Lower lobe of right lung (tissue), 2 donors: ENCODE results near the gene NOL4L. TPM values are rescaled to one million over a fixed set of nuclear protein-coding genes. Genes with fewer than 3 reads are reported as not detected.

Source experiments
- ATAC-seq, 2 donors: fragments of 200-7000 bp; cut with Tn5 transposase; one replicate each; pipeline ENCODE4 v1.9.1; 2020 to 2022; ENCODE audit warnings: mild to moderate bottlenecking in 2 of 2, moderate library complexity in 2 of 2
- DNase-seq: peaks from one replicate; pipeline ENCODE4 v3.0.0-alpha.2; 2020
- H3K27ac ChIP-seq: fragments of 200-600 bp; one replicate; pipeline ENCODE4 v1.8.0; 2022
- H3K27me3 ChIP-seq: fragments of 200-600 bp; one replicate; pipeline ENCODE4 v1.8.0; 2022; ENCODE audit warnings: low read depth
- H3K36me3 ChIP-seq: fragments of 200-600 bp; one replicate; pipeline ENCODE4 v1.8.0; 2022; ENCODE audit warnings: mild to moderate bottlenecking
- H3K4me1 ChIP-seq: fragments of 200-600 bp; one replicate; pipeline ENCODE4 v1.8.0; 2022
- H3K4me3 ChIP-seq: fragments of 200-600 bp; one replicate; pipeline ENCODE4 v1.8.0; 2022; ENCODE audit warnings: mild to moderate bottlenecking
- H3K9me3 ChIP-seq: fragments of 200-600 bp; one replicate; pipeline ENCODE4 v1.8.0; 2022
- intact Hi-C: fragments of 100-400 bp; cut with DNase I; formaldehyde crosslinking; loops from one replicate; pipeline ENCODE4 v1.11.0; 2022
- total RNA-seq: library from RNA; stranded (reverse); fragmentation: NEBNext Ultra II Directional; extraction: Animal tissue kit (Norgen Biotek cat#: 25700); gene quantifications from one replicate; pipeline ENCODE4 v1.2.1, GENCODE V29; 2021
- TF ChIP-seq, protein P1 (sequence below): fragments of 200-600 bp; IDR thresholded peaks from one replicate; pipeline ENCODE4 v1.8.0; 2022; ENCODE audit warnings: antibody characterized with exemption, mild to moderate bottlenecking
- donor health status: DM: no; HTN: yes; CAD: no; lungs with severe emphysema.

Gene NOL4L
- total RNA-seq, 1 donor from 2014 or later, result 14.3 TPM

DNA sequence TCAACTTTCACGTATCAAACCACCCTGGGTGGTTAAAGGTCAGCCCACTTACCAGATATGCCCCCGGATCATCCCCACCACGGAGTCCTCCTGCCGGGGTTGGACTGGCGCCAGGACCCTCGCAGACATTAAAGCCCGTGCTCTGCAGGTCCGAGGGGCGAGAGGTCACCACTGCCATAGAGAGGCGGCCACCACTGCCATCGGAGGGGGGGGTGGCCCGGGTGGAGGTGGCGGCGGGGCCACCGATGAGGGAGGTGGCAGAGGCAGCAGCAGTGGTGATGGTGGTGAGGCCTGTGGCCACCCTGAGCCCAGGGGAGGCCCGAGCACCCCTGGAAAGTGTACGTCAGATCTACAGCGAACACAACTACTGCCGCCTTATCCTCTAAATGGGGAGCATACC is 150.7 kb downstream of the NOL4L start:
- H3K36me3 ChIP-seq, result peaks cover 100% of the 10 kb centered on the region
- intact Hi-C loops, result no loop called here
- no peak for DNase-seq
- H3K4me1 ChIP-seq, result peaks cover 19% of the 10 kb centered on the region
- TF ChIP-seq, protein P1, sequence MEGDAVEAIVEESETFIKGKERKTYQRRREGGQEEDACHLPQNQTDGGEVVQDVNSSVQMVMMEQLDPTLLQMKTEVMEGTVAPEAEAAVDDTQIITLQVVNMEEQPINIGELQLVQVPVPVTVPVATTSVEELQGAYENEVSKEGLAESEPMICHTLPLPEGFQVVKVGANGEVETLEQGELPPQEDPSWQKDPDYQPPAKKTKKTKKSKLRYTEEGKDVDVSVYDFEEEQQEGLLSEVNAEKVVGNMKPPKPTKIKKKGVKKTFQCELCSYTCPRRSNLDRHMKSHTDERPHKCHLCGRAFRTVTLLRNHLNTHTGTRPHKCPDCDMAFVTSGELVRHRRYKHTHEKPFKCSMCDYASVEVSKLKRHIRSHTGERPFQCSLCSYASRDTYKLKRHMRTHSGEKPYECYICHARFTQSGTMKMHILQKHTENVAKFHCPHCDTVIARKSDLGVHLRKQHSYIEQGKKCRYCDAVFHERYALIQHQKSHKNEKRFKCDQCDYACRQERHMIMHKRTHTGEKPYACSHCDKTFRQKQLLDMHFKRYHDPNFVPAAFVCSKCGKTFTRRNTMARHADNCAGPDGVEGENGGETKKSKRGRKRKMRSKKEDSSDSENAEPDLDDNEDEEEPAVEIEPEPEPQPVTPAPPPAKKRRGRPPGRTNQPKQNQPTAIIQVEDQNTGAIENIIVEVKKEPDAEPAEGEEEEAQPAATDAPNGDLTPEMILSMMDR, result no peak
- no peak overlapping the region for H3K4me3 ChIP-seq
- no peaks in the 10 kb centered on the region for H3K9me3 ChIP-seq
- ATAC-seq, result no peak
- H3K27ac ChIP-seq, result no peak overlapping the region
- no peaks in the 10 kb centered on the region for H3K27me3 ChIP-seq

GRCh38 chr20:32433311-32434021 is 151.7 kb downstream of the NOL4L start:
- Histone ChIP-seq H3K27ac (peak overlapping the region; percentile 27), H3K4me1 (peaks cover 19% of the 10 kb centered on the region), H3K4me3 (no peak overlapping the region), H3K36me3 (peaks cover 100% of the 10 kb centered on the region), H3K27me3 (no peaks in the 10 kb centered on the region), H3K9me3 (no peaks in the 10 kb centered on the region)
- TF ChIP-seq, protein P1, result no peak
- DNase-seq (no peak), ATAC-seq (peak; percentile 28 to 48)
- intact Hi-C loops, result no loop called here

- intact Hi-C loops, result no loop called here
- DNase-seq, result no peak
- Histone ChIP-seq H3K27ac (peak overlapping the region; percentile 0), H3K36me3 (peaks cover 100% of the 10 kb centered on the region), H3K4me1 (peaks cover 19% of the 10 kb centered on the region), H3K27me3 (no peaks in the 10 kb centered on the region), H3K9me3 (no peaks in the 10 kb centered on the region), H3K4me3 (no peak overlapping the region)
- peak in 1 of 2 donors; percentile 35 for ATAC-seq
- TF ChIP-seq, protein P1, result no peak
These were observed 152.9 kb downstream of the NOL4L start for GRCh38 chr20:32432277-32432676.

DNA sequence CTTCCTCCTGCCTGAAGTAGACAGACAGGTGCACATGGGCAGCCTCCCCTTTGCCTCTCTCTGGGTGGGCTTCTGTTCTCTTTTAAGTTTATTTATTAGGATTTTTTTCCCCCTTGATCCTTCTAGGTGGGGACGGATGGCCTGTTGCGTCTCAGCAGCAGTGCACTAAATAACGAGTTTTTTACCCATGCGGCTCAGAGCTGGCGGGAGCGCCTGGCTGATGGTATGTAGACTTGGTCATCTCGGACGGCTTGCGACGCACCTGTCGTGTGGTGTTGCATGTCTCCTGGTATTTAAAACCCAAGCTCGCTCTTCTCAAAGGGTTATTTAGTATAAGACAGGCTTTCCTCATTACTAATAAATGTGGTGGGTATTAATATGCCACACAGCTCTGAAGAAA is 153.7 kb downstream of the NOL4L start:
- H3K27ac ChIP-seq, result no peak overlapping the region
- peaks cover 19% of the 10 kb centered on the region for H3K4me1 ChIP-seq
- DNase-seq (no peak), ATAC-seq (no peak)
- H3K9me3 ChIP-seq, result no peaks in the 10 kb centered on the region
- no peaks in the 10 kb centered on the region for H3K27me3 ChIP-seq
- H3K4me3 ChIP-seq, result no peak overlapping the region
- peaks cover 94% of the 10 kb centered on the region for H3K36me3 ChIP-seq
- intact Hi-C loops, result no loop called here
- TF ChIP-seq, protein P1, result no peak

- TF ChIP-seq, protein P1, result no peak
- DNase-seq (no peak), ATAC-seq (no peak)
- no peak overlapping the region for H3K27ac ChIP-seq
- H3K9me3 ChIP-seq, result no peaks in the 10 kb centered on the region
- peaks cover 77% of the 10 kb centered on the region for H3K36me3 ChIP-seq
- no peaks in the 10 kb centered on the region for H3K27me3 ChIP-seq
- no peak overlapping the region for H3K4me3 ChIP-seq
- peaks cover 19% of the 10 kb centered on the region for H3K4me1 ChIP-seq
- intact Hi-C loops, result no loop called here
These were observed 155.3 kb downstream of the NOL4L start for GRCh38 chr20:32429745-32430360.
